ENCODE data around the gene THBS2. TPM values are rescaled to one million over a fixed set of nuclear protein-coding genes. Genes with fewer than 3 reads are reported as not detected.

The THBS2 gene
- total and polyA plus RNA-seq, 2 of the 8 experiments (the other 6 are each of a cell fraction or from before 2014, with no cell fraction given): 11.0 to 22.5 TPM

DNA sequence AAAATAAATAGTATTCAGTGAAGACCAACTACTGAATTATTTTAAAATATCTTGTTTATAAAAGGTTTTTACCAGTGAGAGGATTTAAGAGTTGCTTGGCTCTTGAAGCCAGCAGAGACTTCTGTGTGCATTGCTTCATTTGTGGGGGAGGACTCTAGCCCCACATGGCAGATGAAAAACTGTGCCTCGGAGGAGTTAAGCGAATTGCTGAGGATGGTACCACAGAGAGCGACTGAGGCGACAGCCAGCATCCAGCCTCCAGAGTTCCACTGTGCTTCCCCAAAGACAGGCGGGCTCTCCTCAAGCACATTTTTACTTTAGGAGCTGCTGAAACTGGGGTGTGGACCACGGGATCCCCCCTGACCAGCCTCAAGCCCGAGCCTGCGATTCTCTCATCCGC is 80.7 kb downstream of the THBS2 start:
- Histone ChIP-seq H3K14ac (ENCODE audit: insufficient read length) (no peak overlapping the region), H3K4ac (replicated peaks; ENCODE audit: insufficient read length, low read depth, low read length) (no peak overlapping the region), H2BK12ac (ENCODE audit: low read depth, low read length) (no peak overlapping the region), H3K36me3 (ENCODE audit: control insufficient read depth in 2 of 4, insufficient read depth in 4 of 4, low read length in 3 of 4) (no peaks in the 10 kb centered on the region), H2AK5ac (ENCODE audit: low read depth, low read length) (no peak overlapping the region), H2AFZ (ENCODE audit: low read length) (no peak overlapping the region), H3K79me1 (ENCODE audit: low read depth, low read length) (no peaks in the 10 kb centered on the region), H4K91ac (replicated peaks; ENCODE audit: insufficient read length, low read length) (no peak overlapping the region), H3K4me3 (ENCODE audit: extremely low read depth in 1 of 4, insufficient read depth in 2 of 4, low read depth in 3 of 4, low read length in 4 of 4) (no peak overlapping the region), H4K20me1 (replicated peaks in 1 of 2; ENCODE audit: control insufficient read depth in 1 of 2, insufficient read depth in 2 of 2, low read length in 2 of 2) (no peaks in the 10 kb centered on the region), H3K23ac (ENCODE audit: insufficient read length) (no peak overlapping the region), H3K9ac (replicated peaks in 1 of 4; ENCODE audit: extremely low read depth in 1 of 4, low read depth in 3 of 4, low read length in 3 of 4) (no peak overlapping the region), H4K8ac (ENCODE audit: extremely low read depth, insufficient read depth, low read length) (no peak overlapping the region), H2BK120ac (replicated peaks; ENCODE audit: low read depth, low read length) (no peak overlapping the region), H2BK15ac (ENCODE audit: low read length) (no peak overlapping the region), H3K27me3 (replicated peaks in 1 of 4; ENCODE audit: control insufficient read depth in 3 of 4, extremely low read depth in 1 of 4, insufficient read depth in 3 of 4, low read length in 3 of 4) (no peaks in the 10 kb centered on the region), H3K27ac (ENCODE audit: low read depth, low read length) (no peak overlapping the region), H3K56ac (replicated peaks; ENCODE audit: insufficient read length, low read depth, low read length) (no peak overlapping the region), H3K4me1 (replicated peaks in 1 of 4; ENCODE audit: control insufficient read depth in 3 of 4, insufficient read depth in 4 of 4, low read length in 3 of 4) (no peaks in the 10 kb centered on the region), H3K18ac (ENCODE audit: extremely low read depth, low read length) (no peak overlapping the region), H3K23me2 (ENCODE audit: low read depth, low read length) (no peaks in the 10 kb centered on the region), H3K9me3 (ENCODE audit: insufficient read depth in 2 of 2, low read depth in 1 of 2, low read length in 1 of 2) (no peaks in the 10 kb centered on the region), H4K5ac (ENCODE audit: insufficient read length, low read depth, low read length) (no peak overlapping the region), H3K79me2 (ENCODE audit: control insufficient read depth in 1 of 2, insufficient read depth in 2 of 2, low read length in 2 of 2) (no peaks in the 10 kb centered on the region), H2BK20ac (ENCODE audit: low read length) (no peak overlapping the region), H2BK5ac (ENCODE audit: low read depth, low read length) (no peak overlapping the region), H3K4me2 (ENCODE audit: insufficient read depth in 1 of 2, low read depth in 2 of 2, low read length in 2 of 2) (no peak overlapping the region)
- TF ChIP-seq CHD1 (IDR thresholded peaks at IDR 0.05; ENCODE audit: low read depth, low read length): no peak
- TF ChIP-seq ASH2L (IDR thresholded peaks at IDR 0.05; ENCODE audit: low read length): no peak
- TF ChIP-seq SIN3A (conservative IDR thresholded peaks at IDR 0.05 in 1 of 2, IDR thresholded peaks at IDR 0.05 in 1 of 2; ENCODE audit: low read depth in 1 of 2, low read length in 2 of 2): no peak
- TF ChIP-seq NRF1 (IDR thresholded peaks at IDR 0.05; ENCODE audit: low read depth, low read length): no peak
- no peak for TF ChIP-seq TCF12 (IDR thresholded peaks at IDR 0.05; ENCODE audit: low read depth, low read length)
- TF ChIP-seq, protein P1, sequence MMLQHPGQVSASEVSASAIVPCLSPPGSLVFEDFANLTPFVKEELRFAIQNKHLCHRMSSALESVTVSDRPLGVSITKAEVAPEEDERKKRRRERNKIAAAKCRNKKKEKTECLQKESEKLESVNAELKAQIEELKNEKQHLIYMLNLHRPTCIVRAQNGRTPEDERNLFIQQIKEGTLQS (IDR thresholded peaks at IDR 0.05; ENCODE audit: insufficient read depth, low read depth, low read length): no peak
- no peak for TF ChIP-seq JUN (IDR thresholded peaks at IDR 0.05; ENCODE audit: low read depth, low read length)
- no peak for TF ChIP-seq POU5F1 (IDR thresholded peaks at IDR 0.05; ENCODE audit: low read depth, low read length)
- TF ChIP-seq KDM1A (IDR thresholded peaks at IDR 0.05; ENCODE audit: borderline replicate concordance, low read length): no peak
- TF ChIP-seq ZNF274 (IDR thresholded peaks at IDR 0.05; ENCODE audit: borderline replicate concordance, extremely low read depth, low read length): no peak
- TF ChIP-seq MAX (IDR thresholded peaks at IDR 0.05): no peak
- CTCF ChIA-PET (ENCODE audit: partially characterized antibody): interaction anchor here (1.0 to 1.7 kb wide), 2 partner anchors 14 to 273 kb away, joined by 3 read pairs; no protein-coding TSS in a partner anchor
- DNase-seq (ENCODE audit: low read depth in 1 of 2, low spot score in 2 of 2) (no peak), FAIRE-seq (no peak)
- 91% methylated on average over 9 of the region's 9 CpGs; no CpG with 5 or more reads in 1 of the 2 experiments for WGBS, 2 experiments (ENCODE audit: extremely low coverage in 1 of 2, insufficient coverage in 1 of 2, insufficient read length in 1 of 2, insufficient replicate concordance in 2 of 2, low coverage in 1 of 2, low lambda C conversion rate in 2 of 2, missing lambda C conversion rate in 1 of 2)
- POLR2A ChIA-PET (ENCODE audit: partially characterized antibody): no interaction called here

Measured in H1 (cell line).